HCT116 (cell line): Measurements from ENCODE around the gene PRKD2. TPM values are rescaled to one million over a fixed set of nuclear protein-coding genes. Genes with fewer than 3 reads are reported as not detected.

Source experiments
- ATAC-seq: fragments of 200-7000 bp; cut with Tn5 transposase; 2 replicates; pipeline ENCODE4 v1.9.1; 2020; ENCODE audit warnings: mild to moderate bottlenecking, moderate library complexity
- BruUV-seq: library from RNA; stranded (reverse); fragments of 400-500 nt; replicated peaks from 2 replicates; lab custom pipeline; 2021; lab: Mats Ljungman, UMichigan
- CTCF ChIA-PET: fragments of 300-600 bp; sonication (Branson Sonifier 250); formaldehyde crosslinking; loops from one replicate; lab custom pipeline; 2021; ENCODE audit warnings: antibody characterized with exemption; lab: Charles Lee
- POLR2A ChIA-PET: fragments of 300-600, 350-600 bp; sonication (Branson Sonifier 250); formaldehyde crosslinking; loops from one replicate; lab custom pipeline; 2021; ENCODE audit warnings: antibody characterized with exemption; lab: Charles Lee
- RAD21 ChIA-PET, 2 experiments: fragments of 300-600 bp; sonication (Branson Sonifier 250); formaldehyde crosslinking; loops; one replicate each; lab custom pipeline; 2023; ENCODE audit warnings: low total read pairs in 2 of 2; ENCODE audit not compliant: uncharacterized antibody in 2 of 2, unreplicated experiment in 2 of 2, low non-redundant PET in 1 of 2; lab: Charles Lee
- DNase-seq: peaks from one replicate; pipeline ENCODE4 v3.0.0-alpha.2; 2010; ENCODE audit warnings: low read depth, low spot score
- H2AFZ ChIP-seq: fragments of 200-600 bp; shearing (Covaris generic), sonication (generic); 2 replicates; pipeline ENCODE4 v1.6.1; 2017; ENCODE audit warnings: low read depth, mixed run types, mixed read lengths, antibody characterized with exemption, low read length; ENCODE audit not compliant: poor library complexity, severe bottlenecking
- H3K27ac ChIP-seq: 2 replicates; pipeline ENCODE4 v1.5.1; 2012; ENCODE audit warnings: low read depth, low read length
- H3K27me3 ChIP-seq: fragments of 200-600 bp; sonication (generic); 2 replicates; pipeline ENCODE4 v1.6.1; 2016; ENCODE audit warnings: mixed run types, low read length, mixed read lengths; ENCODE audit not compliant: insufficient read depth
- H3K36me3 ChIP-seq, 2 experiments: fragments of 200-500 bp in 1 of 2; fragments of 200-600 bp in 1 of 2; sonication (Bioruptor generic) in 1 of 2; sonication (generic) in 1 of 2; 2 replicates each; pipeline versions ENCODE4 v1.5.1 to v1.6.1; 2014 to 2016; ENCODE audit warnings: low read length in 2 of 2, inconsistent platforms in 1 of 2, mixed read lengths in 1 of 2, mixed run types in 1 of 2; ENCODE audit not compliant: insufficient read depth in 2 of 2, control insufficient read depth in 1 of 2
- H3K4me1 ChIP-seq, 2 experiments: fragments of 200-600 bp in 1 of 2; sonication (generic) in 1 of 2; 2 replicates each; pipeline versions ENCODE4 v1.5.1 to v1.6.1; 2012 to 2017; ENCODE audit warnings: low read length in 2 of 2, inconsistent platforms in 1 of 2, mild to moderate bottlenecking in 1 of 2, mixed read lengths in 1 of 2, mixed run types in 1 of 2, moderate library complexity in 1 of 2; ENCODE audit not compliant: insufficient read depth in 2 of 2, control insufficient read depth in 1 of 2
- H3K4me2 ChIP-seq: fragments of 200-600 bp; sonication (generic); 2 replicates; pipeline ENCODE4 v1.6.1; 2017; ENCODE audit warnings: mixed run types, low read length, mixed read lengths
- H3K4me3 ChIP-seq, 2 experiments: fragments of 200-600 bp in 1 of 2; sonication (generic) in 1 of 2; replicated peaks in 1 of 2; 2 replicates each; pipeline ENCODE4 v1.5.1; 2011 to 2016; ENCODE audit warnings: low read length in 2 of 2, control low read depth in 1 of 2, low read depth in 1 of 2, mild to moderate bottlenecking in 1 of 2, mixed read lengths in 1 of 2, mixed run types in 1 of 2
- H3K79me2 ChIP-seq: fragments of 200-600 bp; sonication (generic); 2 replicates; pipeline ENCODE4 v1.6.1; 2017; ENCODE audit warnings: mild to moderate bottlenecking, mixed run types, low read length, moderate library complexity, mixed read lengths; ENCODE audit not compliant: insufficient read depth
- H3K9ac ChIP-seq: fragments of 200-600 bp; sonication (generic); 2 replicates; pipeline ENCODE4 v1.6.1; 2016; ENCODE audit warnings: low read length, mixed read lengths
- H3K9me2 ChIP-seq: fragments of 200-600 bp; sonication (generic), shearing (Covaris generic); 2 replicates; pipeline ENCODE4 v1.6.1; 2017; ENCODE audit warnings: mixed run types, mild to moderate bottlenecking, moderate library complexity; ENCODE audit not compliant: insufficient read depth
- H3K9me3 ChIP-seq, 2 experiments: fragments of 200-500 bp in 1 of 2; fragments of 200-600 bp in 1 of 2; sonication (Bioruptor generic) in 1 of 2; sonication (generic) in 1 of 2; 2 replicates each; pipeline ENCODE4 v1.6.1; 2014 to 2017; ENCODE audit warnings: low read length in 2 of 2, mixed read lengths in 2 of 2, inconsistent platforms in 1 of 2, low read depth in 1 of 2, mild to moderate bottlenecking in 1 of 2, mixed run types in 1 of 2, moderate library complexity in 1 of 2; ENCODE audit not compliant: control insufficient read depth in 1 of 2, insufficient read depth in 1 of 2
- H4K20me1 ChIP-seq: fragments of 200-600 bp; sonication (generic), shearing (Covaris generic); 2 replicates; pipeline ENCODE4 v1.6.1; 2017; ENCODE audit warnings: mixed run types, mild to moderate bottlenecking, moderate library complexity; ENCODE audit not compliant: insufficient read depth
- CEBPB ChIP-seq: IDR thresholded peaks from 2 replicates; pipeline ENCODE4 v1.6.1; 2012; ENCODE audit warnings: low read depth
- CTCF ChIP-seq, 3 experiments: fragments of 200-600 bp in 1 of 3; sonication (generic) in 1 of 3; IDR thresholded peaks in 2 of 3; conservative IDR thresholded peaks in 1 of 3; 2 replicates each; pipeline ENCODE4 v1.5.1; 2012 to 2017; ENCODE audit warnings: low read depth in 2 of 3, low read length in 2 of 3, antibody characterized with exemption in 1 of 3, borderline replicate concordance in 1 of 3, control low read depth in 1 of 3, mild to moderate bottlenecking in 1 of 3, mixed read lengths in 1 of 3, mixed run types in 1 of 3, moderate library complexity in 1 of 3; ENCODE audit not compliant: insufficient read depth in 1 of 3
- EGR1 ChIP-seq: IDR thresholded peaks from 2 replicates; pipeline ENCODE4 v1.6.1; 2012; ENCODE audit warnings: low read depth
- ELF1 ChIP-seq: IDR thresholded peaks from 2 replicates; pipeline ENCODE4 v1.6.1; 2012; ENCODE audit warnings: low read depth, borderline replicate concordance
- EZH2 ChIP-seq: fragments of 200-600 bp; sonication (generic); IDR thresholded peaks from 2 replicates; pipeline ENCODE4 v1.6.1; 2017; ENCODE audit warnings: antibody characterized with exemption, mixed run types
- EZH2phosphoT487 ChIP-seq: fragments of 200-600 bp; IDR thresholded peaks from 2 replicates; pipeline ENCODE4 v1.6.1; 2018; ENCODE audit warnings: antibody characterized with exemption, borderline replicate concordance
- FOSL1 ChIP-seq: IDR thresholded peaks from 2 replicates; pipeline ENCODE4 v1.6.1; 2012; ENCODE audit warnings: low read depth
- MAX ChIP-seq: IDR thresholded peaks from 2 replicates; pipeline ENCODE4 v1.6.1; 2012
- POLR2A ChIP-seq: IDR thresholded peaks from 2 replicates; pipeline ENCODE4 v1.7.0; 2011; ENCODE audit warnings: borderline replicate concordance; ENCODE audit not compliant: insufficient read depth, insufficient read length; ENCODE audit errors: extremely low read depth
- POLR2AphosphoS5 ChIP-seq: IDR thresholded peaks from 2 replicates; pipeline ENCODE4 v1.6.1; 2011; ENCODE audit warnings: mild to moderate bottlenecking, low read depth, low read length, moderate library complexity
- RAD21 ChIP-seq: IDR thresholded peaks from 2 replicates; pipeline ENCODE4 v1.6.1; 2012; ENCODE audit warnings: low read depth, mild to moderate bottlenecking
- SIN3A ChIP-seq: IDR thresholded peaks from 2 replicates; pipeline ENCODE4 v1.6.1; 2012; ENCODE audit warnings: low read depth
- SP1 ChIP-seq: IDR thresholded peaks from 2 replicates; pipeline ENCODE4 v1.6.1; 2012; ENCODE audit warnings: low read depth
- SRF ChIP-seq: IDR thresholded peaks from 2 replicates; pipeline ENCODE4 v1.6.1; 2012; ENCODE audit warnings: low read depth
- YY1 ChIP-seq: IDR thresholded peaks from 2 replicates; pipeline ENCODE4 v1.6.1; 2011; ENCODE audit warnings: low read length, low read depth, moderate library complexity, mild to moderate bottlenecking; ENCODE audit not compliant: insufficient replicate concordance; ENCODE audit errors: extremely low read depth
- ZBTB33 ChIP-seq: IDR thresholded peaks from 2 replicates; pipeline ENCODE4 v1.6.1; 2011; ENCODE audit warnings: mild to moderate bottlenecking, low read length, moderate library complexity; ENCODE audit not compliant: insufficient replicate concordance; ENCODE audit errors: extremely low read depth
- ZFX ChIP-seq: fragments of 450-650 bp; IDR thresholded peaks from 2 replicates; pipeline ENCODE4 v1.6.1; 2017
- intact Hi-C: fragments of 100-400 bp; cut with micrococcal nuclease; formaldehyde crosslinking; loops from 2 replicates; pipeline ENCODE4 v1.10.0; 2022
- total RNA-seq: library from RNA; stranded (reverse); gene quantifications from one replicate; pipeline ENCODE4 v1.2.1, GENCODE V29; 2021; ENCODE audit not compliant: unreplicated experiment

The PRKD2 gene
- total RNA-seq, 1 experiment from 2014 or later = 73.5 TPM

GRCh38 chr19:46630586-46631205 is 86.2 kb downstream of the PRKD2 start:
- no peak for DNase-seq
- no peaks in the 10 kb centered on the region for H3K9me3 ChIP-seq
- H3K27ac ChIP-seq = no peak overlapping the region
- no peaks in the 10 kb centered on the region for H4K20me1 ChIP-seq
- ChIA-PET CTCF (interaction anchor here (2.0 to 2.5 kb wide), 2 partner anchors 16 to 31 kb away, joined by 5 to 8 read pairs; partner anchors contain the start of gene DACT3), POLR2A (interaction anchor here (0.5 kb wide), 1 partner anchor 199 kb away, joined by 3 read pairs; no protein-coding TSS in a partner anchor), RAD21 (no interaction called here)
- H3K4me3 ChIP-seq = no peak overlapping the region
- H3K27me3 ChIP-seq = no peaks in the 10 kb centered on the region
- no peak for ATAC-seq
- H3K79me2 ChIP-seq = no peaks in the 10 kb centered on the region
- H3K4me1 ChIP-seq = peaks cover 12 to 18% of the 10 kb centered on the region in 2 experiments; a peak in 3 of 4 replicates
- no peak overlapping the region for H3K9ac ChIP-seq
- intact Hi-C loops = no loop called here
- H3K9me2 ChIP-seq = no peaks in the 10 kb centered on the region
- no TSS peak for BruUV-seq
- TF ChIP-seq EZH2 = no peak
- no peak for TF ChIP-seq SIN3A
- no peak for TF ChIP-seq ELF1
- no peak for TF ChIP-seq SRF
- TF ChIP-seq POLR2AphosphoS5 = no peak
- no peak for TF ChIP-seq SP1
- TF ChIP-seq CEBPB = no peak
- TF ChIP-seq RAD21 = no peak
- TF ChIP-seq POLR2A = no peak
- TF ChIP-seq MAX = no peak
- TF ChIP-seq YY1 = no peak
- TF ChIP-seq FOSL1 = no peak
- no peak for TF ChIP-seq CTCF (IDR thresholded peaks at IDR 0.05 in 2 of 3, conservative IDR thresholded peaks at IDR 0.05 in 1 of 3; ENCODE audit: borderline replicate concordance in 1 of 3, insufficient read depth in 1 of 3, low read depth in 2 of 3, low read length in 2 of 3)
- TF ChIP-seq ZBTB33 = no peak
- TF ChIP-seq ZFX = no peak
- TF ChIP-seq EZH2phosphoT487 = no peak
- TF ChIP-seq EGR1 = no peak
- TF ChIP-seq, all 23 proteins: peak for 0
- Histone ChIP-seq H3K4me2 (no peak overlapping the region), H2AFZ (no peak overlapping the region), H3K36me3 (no peaks in the 10 kb centered on the region)
